NCI-H345 (cell line): ENCODE results near the gene SETD2.
"Not testable (repeated sequence)": the region's sequence is repeated elsewhere in the genome, so short reads cannot be mapped to it uniquely, and the experiment has no call there.

Experiments used
- DNase-seq: peaks from one replicate; lab custom pipeline; 2025; lab: John Stamatoyannopoulos, UW

The SETD2 gene

DNA sequence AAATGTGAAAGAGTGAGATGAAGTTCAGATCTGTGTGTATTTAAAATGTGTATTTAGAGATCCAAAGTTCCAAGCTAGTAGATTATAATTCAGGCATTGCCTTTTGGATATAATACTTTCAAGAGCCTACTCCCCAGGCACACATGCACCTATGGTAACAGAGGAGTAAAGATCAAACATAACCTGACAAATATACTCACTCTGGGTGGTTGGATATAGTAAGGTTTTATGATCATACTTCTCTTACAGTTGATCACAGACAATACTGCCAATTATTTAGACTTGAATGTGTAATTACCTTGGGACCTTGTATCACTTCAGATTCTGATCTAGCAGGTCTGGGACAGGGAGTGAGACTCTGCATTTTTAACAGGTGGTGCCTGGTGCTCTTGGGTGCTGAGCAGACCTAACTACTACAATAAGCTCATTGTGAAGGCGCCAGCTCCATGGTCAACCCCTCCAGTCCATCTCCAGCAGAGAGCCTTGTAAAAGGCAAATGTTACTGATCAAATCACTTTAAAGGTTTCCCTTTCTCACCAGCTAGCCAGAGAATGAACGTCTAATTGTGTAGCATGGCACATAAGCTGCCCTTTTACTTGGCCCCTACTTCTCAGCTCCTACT, 128.9 kb downstream of the SETD2 start:
- DNase-seq = no peak

DNA sequence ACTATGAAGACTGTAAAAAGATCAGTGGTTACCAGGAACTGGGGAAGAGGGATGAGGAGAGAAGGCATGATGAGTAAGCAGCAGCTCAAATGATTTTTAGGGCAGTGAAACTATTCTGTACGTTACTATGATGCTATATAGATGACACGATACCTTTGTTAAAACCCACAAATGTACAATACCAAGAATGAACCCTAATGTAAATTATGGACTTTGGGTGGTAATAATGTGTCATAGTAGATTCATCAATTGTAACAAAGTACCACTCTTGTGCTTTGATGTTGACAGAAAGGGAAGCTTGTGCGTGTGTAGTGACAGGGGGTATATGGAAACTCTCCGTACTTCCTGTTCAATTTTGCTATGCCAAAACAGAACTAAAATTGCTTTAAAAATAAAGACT, 132.9 kb downstream of the SETD2 start:
- DNase-seq = not testable (repeated sequence)

DNA sequence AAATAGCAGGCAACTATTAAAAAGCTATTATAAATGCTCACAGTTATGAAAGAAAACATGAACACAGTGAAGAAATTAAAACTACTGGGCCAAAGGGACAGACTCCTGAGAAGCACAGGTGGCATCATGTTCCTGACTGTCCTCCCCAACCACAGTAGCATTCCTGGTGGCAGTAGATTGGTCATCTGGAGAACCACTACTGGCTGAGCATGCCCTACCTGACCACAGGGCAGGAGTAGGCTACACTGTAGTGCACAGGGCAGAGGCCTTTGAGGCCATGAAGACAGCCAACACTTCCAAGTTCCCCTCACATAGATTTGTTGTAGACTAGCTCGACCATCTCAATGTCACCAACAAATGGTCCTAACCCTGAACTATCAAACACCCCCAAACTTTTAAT, 135.2 kb downstream of the SETD2 start:
- no peak for DNase-seq

DNA sequence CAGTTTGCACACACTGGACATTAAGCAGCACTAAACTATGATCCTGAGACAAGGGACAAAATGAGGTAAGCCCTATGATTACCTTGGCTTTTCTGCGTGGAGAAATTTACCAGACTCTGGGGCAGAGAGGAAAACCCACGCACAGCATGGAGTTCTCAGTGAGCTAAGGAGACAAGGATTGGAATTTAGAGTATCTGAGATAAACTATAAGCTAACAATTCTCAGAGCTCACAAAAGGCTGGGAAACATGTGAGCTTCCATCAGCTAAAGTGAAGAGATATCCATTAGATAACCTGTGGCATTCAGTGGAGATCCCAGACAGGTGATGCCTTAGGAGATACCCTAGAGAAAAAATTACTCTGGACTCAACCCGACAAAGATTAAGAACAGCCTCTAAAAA, 135.8 kb downstream of the SETD2 start:
- no peak for DNase-seq

GRCh38 chr3:47026432-47026831, 137.5 kb downstream of the SETD2 start:
- DNase-seq = not testable (repeated sequence)

GRCh38 chr3:47024932-47025331, 139.0 kb downstream of the SETD2 start:
- no peak for DNase-seq

- DNase-seq = no peak
Measured at GRCh38 chr3:47022641-47023071, 141.3 kb downstream of the SETD2 start.

DNA sequence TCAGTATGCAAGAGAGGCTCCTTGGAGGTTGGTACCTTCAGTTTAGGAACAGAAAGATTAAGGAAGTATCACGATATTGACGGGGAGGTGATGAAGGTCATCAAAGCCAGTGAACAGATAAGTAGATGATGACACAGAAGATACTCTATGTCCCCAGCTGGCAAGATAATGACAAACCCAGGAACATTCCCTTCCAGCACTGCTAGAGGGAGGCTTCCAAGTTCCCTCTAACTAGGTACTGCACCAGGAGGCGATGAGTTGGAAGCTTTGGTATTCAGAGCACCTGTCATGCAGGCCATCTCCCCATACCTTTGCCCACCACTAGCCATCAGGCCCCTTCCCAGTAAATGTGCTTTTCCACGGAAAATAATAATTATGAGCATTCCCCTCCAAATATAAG, 143.6 kb downstream of the SETD2 start:
- DNase-seq = no peak

DNA sequence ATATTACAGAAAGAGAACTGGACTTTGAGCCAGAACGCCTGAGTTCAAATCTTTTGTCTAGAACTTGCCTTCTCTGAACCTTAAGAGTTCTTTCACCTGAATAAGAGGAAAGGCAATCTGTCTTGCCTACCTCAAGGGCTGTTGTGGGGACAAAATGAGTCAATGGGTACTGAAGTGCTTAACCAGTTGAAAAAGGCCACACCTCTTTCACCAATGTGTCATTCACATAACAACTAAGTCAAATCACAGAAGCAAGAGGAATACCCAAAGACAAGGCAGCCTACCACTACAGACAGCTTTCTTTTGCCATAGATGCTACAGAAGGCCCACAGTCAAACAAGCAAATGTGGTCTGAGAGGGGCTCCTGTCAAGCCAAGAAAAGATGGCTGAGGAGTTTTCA, 144.7 kb downstream of the SETD2 start:
- no peak for DNase-seq

- DNase-seq = no peak
Measured at GRCh38 chr3:47018269-47018611, 145.7 kb downstream of the SETD2 start.

GRCh38 chr3:47017504-47018268, 146.2 kb downstream of the SETD2 start:
- DNase-seq = no peak

- no peak for DNase-seq
Measured at GRCh38 chr3:47016934-47017435, 146.9 kb downstream of the SETD2 start.

DNA sequence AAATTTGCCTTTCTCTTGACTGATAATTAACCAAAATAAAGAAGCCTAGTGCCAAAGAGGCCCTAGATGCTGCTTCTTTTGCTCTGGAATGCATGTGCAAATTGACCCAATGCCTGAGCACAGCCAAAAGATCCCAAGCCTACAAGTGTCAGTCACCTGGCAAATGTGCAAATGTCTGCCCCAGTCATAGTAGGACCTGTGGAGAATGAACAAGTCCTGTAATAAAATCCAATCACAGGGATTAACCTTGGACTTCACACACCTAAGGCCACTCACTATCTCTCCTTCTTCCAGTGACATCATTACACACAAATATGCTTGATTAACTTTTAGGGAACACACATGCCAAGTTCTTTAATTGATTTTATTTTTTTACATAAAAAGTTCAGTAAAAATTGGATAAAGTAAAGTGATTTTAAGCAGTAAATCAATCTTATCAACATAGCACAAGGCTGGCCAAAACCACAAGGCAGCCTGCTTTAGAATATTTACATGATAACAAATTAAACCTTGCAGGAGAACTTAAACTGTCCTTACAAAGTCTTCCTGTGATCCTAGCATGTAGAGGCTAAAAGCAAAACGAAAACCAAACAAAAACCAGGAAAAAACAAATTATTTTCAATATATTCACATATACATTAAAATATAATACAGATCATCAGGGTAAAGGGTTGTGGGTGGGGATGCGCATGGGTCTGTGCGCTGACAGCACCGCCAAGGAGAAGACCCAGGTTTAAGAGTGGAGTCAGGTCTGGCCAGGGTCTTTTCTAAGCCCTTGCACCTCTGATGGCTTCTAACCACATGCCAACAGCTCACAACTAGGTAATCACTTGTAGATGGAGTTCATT, 147.6 kb downstream of the SETD2 start:
- DNase-seq = no peak

GRCh38 chr3:47015151-47015550, 148.8 kb downstream of the SETD2 start:
- no peak for DNase-seq

DNA sequence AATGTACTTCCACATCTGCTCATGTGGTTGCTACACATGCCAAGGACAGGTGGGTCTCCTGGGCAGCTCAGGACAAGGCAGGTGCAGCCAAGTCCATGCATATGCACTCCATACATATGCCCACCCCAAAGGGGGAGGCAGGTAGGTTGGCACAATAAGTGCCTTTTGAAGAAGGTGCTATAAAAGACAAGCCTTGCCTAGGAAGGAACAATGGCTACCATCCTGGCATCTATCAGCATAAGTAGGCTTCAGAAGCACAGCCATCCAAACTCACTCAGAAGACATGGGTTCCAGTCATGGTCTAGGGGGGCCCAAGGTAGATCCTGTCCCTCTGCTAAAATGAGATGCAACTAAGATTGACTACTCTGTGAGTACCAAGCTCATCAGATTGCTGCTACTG, 149.9 kb downstream of the SETD2 start:
- no peak for DNase-seq

DNA sequence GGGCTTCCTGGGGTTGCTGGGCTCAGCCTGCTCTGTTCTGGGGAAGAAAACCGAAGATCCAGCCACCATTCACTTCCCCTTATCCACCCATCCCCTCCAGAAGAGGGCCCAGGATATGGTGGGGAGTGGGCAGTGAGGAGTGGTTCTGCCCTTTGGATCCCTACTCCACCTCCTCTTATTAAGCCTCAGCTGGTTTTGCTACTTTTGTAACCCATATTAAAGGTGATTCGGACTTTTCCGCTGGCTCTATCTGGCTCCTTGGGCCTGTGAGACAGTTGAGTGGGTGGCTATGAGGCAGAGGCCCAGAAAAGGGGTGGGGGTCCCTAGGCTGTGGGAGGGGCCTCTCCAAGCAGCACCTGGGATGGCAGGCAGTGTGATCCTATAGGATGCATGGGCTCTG, 150.7 kb downstream of the SETD2 start:
- no peak for DNase-seq

- DNase-seq = no peak
Measured at GRCh38 chr3:47012342-47013230, 151.3 kb downstream of the SETD2 start.

GRCh38 chr3:47011371-47011770, 152.5 kb downstream of the SETD2 start:
- DNase-seq = no peak

DNA sequence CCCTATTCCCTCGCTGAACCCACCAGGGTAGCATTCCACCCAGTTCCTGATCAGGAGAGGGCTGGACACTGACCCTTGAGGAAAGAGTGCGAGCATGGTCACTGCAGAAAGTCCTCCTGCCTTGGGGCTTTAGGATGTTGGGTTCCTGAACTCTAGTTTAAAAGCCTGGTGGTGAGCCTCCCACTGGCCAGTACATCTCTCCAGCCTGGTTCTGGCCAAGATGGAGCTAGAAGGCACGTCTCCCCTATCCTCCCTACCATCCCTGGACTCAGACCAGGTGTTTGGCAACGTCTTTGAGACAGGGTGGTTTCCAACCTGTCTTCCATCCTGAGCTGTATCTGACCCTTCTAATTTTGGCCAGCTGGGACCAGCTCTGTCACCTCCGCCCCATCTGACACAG, 153.0 kb downstream of the SETD2 start:
- no peak for DNase-seq

DNA sequence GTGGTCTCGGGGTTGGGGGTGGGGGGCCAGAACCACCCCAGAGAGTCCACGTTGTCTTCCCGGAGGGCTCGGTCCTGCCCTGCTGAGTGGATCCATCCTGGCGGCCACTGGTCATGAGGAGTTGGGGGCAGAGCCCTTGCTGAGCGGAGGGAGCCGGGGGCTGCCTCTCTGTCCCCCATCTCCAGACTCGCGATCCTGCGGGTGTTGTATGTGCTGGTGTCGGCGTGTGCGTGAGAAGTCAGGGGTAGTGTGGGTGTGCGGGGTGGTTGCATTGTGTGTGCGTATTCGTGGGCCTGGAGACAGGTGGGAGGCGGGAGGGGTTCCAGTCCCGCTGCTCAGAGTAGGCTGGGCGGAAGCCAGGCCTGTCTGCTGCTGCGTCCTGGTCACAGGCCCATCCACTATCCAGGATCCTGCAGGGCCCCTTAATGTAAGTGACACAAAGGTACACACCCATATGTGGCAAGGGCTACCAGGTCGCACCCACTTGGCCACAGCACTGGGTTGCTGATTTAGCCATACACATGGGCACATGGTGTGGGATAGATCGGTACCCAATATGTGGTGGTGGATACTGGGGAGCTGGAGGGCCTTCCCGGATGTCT, 153.7 kb downstream of the SETD2 start:
- no peak for DNase-seq
